Endometrium (tissue), 2 donors: ENCODE results near the gene KRTAP10-7.
"Not testable (repeated sequence)": the region's sequence is repeated elsewhere in the genome, so short reads cannot be mapped to it uniquely, and the experiment has no call there.

Source experiments
- FAIRE-seq: peaks from 2 replicates; lab custom pipeline; 2012; peaks lifted over from hg19 to GRCh38; lab: Jason Lieb, UNC
- donor health status: control.
- donor health status: control.

The KRTAP10-7 gene

GRCh38 chr21:44612029-44612486 is 11.7 kb downstream of the KRTAP10-7 start, which contains the start of gene KRTAP10-8:
Gene KRTAP10-8 (plus strand): TSS chr21:44612079. CDS start chr21:44612101, 22 bp downstream.
- FAIRE-seq = no peak

- FAIRE-seq = no peak
Measured at GRCh38 chr21:44612669-44613229, 12.4 kb downstream of the KRTAP10-7 start.

GRCh38 chr21:44613386-44614155 is 13.2 kb downstream of the KRTAP10-7 start:
- no peak for FAIRE-seq

GRCh38 chr21:44614161-44614631 is 13.8 kb downstream of the KRTAP10-7 start:
- no peak for FAIRE-seq

- FAIRE-seq = no peak
Measured at GRCh38 chr21:44614961-44615391, 14.6 kb downstream of the KRTAP10-7 start.

- FAIRE-seq = no peak
Measured at GRCh38 chr21:44615466-44615865, 15.1 kb downstream of the KRTAP10-7 start.

- no peak for FAIRE-seq
Measured at GRCh38 chr21:44615911-44616590, 15.7 kb downstream of the KRTAP10-7 start.

GRCh38 chr21:44616591-44616926 is 16.2 kb downstream of the KRTAP10-7 start:
- FAIRE-seq = no peak

GRCh38 chr21:44617071-44617501 is 16.7 kb downstream of the KRTAP10-7 start:
- FAIRE-seq = no peak

- no peak for FAIRE-seq
Measured at GRCh38 chr21:44618504-44618903, 18.1 kb downstream of the KRTAP10-7 start.

- no peak for FAIRE-seq
Measured at GRCh38 chr21:44618909-44619308, 18.5 kb downstream of the KRTAP10-7 start.

- no peak for FAIRE-seq
Measured at GRCh38 chr21:44619886-44620285, 19.5 kb downstream of the KRTAP10-7 start.

- FAIRE-seq = no peak
Measured at GRCh38 chr21:44623575-44623974, 23.2 kb downstream of the KRTAP10-7 start.

GRCh38 chr21:44625756-44626155 is 25.4 kb downstream of the KRTAP10-7 start:
- FAIRE-seq = no peak

- FAIRE-seq = no peak
Measured at GRCh38 chr21:44626262-44626661, 25.9 kb downstream of the KRTAP10-7 start.

- no peak for FAIRE-seq
Measured at GRCh38 chr21:44626673-44627143, 26.3 kb downstream of the KRTAP10-7 start, which contains the start of gene KRTAP10-9. Gene KRTAP10-9 (plus strand): TSS chr21:44627093. CDS start chr21:44627172, 79 bp downstream.

GRCh38 chr21:44627181-44627822 is 26.9 kb downstream of the KRTAP10-7 start:
- not testable (repeated sequence) for FAIRE-seq

- FAIRE-seq = not testable (repeated sequence)
Measured at GRCh38 chr21:44627831-44628233, 27.4 kb downstream of the KRTAP10-7 start.

GRCh38 chr21:44628707-44629391 is 28.5 kb downstream of the KRTAP10-7 start:
- FAIRE-seq = no peak

GRCh38 chr21:44630440-44630839 is 30.0 kb downstream of the KRTAP10-7 start:
- FAIRE-seq = no peak

GRCh38 chr21:44632067-44632466 is 31.7 kb downstream of the KRTAP10-7 start:
- FAIRE-seq = no peak
